ENCODE results near the gene CHMP5.

The CHMP5 gene

DNA sequence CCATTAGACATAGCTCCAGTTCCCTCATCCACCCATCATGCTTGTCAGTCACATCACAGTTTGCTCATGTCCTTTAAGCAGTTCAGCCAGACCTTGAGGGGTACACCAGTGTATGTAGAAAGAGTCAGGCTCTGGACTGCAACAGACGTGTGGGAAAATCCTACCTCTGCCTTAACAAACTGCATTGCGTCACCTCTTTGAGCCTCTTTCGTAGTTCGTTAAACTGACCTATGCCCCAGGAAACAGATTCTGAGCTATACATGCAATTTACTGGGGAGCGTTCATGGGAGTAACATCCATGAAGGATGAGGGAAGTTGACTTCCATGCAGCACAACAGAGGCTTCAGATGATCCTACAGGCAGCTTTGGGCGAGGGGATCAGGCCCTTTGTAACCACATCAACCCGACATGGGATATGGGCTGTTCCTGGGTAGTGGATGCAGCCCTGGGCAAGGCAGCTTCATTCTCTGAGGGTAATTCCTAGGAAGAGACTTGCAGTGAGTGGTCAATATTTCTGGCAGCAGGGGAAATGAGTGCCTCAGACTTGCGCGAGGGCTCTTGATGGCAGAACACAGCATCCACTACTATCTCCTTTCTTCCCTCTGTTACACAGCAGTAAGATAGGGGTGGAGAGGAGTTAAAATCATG lies 20.6 kb upstream of the CHMP5 start:
- DNase-seq = no peak

DNA sequence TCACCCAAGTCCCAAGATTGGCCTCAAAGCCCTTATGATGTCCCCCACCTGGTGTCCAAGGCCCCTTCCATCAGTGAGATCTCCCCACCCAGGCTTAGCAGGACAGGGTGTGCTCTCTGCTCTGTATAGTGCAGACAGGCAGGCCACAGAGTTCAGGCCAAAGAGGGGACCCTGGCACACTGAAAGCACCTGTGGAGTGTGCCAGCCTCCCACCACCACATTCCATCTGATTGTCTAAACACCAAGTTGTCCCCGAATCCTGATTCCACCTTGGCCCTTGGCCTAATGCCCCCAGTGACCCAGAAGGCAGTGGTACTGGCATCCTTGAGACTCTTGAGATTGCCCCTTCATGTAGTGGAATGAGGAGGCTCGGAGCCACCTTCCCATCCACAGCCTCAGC lies 19.5 kb upstream of the CHMP5 start:
- DNase-seq = no peak

- no peak for DNase-seq
These were observed 18.5 kb upstream of the CHMP5 start for GRCh38 chr9:33246269-33246860.

GRCh38 chr9:33248606-33249005 lies 16.2 kb upstream of the CHMP5 start:
- DNase-seq = no peak

DNA sequence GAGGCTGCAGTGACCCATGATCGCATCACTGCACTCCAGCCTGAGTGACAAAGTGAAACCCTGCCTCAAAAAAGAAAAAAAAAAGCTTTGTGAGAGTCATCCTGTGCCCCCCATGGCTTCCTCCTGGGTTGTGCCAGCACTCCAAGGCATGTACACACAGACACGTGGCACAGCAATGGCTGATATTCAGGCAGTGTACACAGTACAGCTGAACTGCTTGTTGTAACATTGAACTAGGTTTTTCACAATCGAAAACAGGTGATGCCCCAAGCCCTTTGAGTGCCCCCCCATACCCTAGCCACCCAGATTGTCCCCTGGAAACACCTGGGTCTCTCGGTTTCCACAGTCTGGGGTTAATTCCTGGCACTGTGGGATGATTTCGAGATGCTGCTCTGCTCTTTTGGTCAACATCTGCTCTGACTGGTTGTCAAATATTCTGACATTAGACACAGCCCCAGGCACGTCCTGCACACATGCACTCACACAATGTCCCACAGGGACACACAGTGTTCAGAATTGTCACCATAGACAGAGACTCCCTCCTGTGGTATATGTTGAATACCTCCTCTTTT lies 15.7 kb upstream of the CHMP5 start:
- DNase-seq = no peak

DNA sequence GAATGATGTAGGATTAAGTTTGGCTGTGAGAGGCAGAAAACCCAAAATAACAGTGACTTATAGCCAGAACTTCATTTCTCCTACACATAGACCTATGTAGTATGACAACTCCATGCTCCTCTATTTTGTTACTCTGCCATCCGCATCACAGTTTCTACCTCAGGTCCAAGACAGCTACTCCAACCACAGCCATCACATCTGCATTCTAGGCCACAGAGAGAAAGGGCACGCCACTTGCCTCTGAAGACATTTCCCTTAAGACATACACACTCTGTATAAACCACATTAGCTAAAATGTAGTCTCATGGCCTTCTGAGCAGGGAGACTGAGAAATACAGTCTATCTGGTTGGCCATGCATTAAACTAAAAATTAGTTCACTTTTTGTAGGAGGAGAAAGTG lies 14.9 kb upstream of the CHMP5 start:
- no peak for DNase-seq

DNA sequence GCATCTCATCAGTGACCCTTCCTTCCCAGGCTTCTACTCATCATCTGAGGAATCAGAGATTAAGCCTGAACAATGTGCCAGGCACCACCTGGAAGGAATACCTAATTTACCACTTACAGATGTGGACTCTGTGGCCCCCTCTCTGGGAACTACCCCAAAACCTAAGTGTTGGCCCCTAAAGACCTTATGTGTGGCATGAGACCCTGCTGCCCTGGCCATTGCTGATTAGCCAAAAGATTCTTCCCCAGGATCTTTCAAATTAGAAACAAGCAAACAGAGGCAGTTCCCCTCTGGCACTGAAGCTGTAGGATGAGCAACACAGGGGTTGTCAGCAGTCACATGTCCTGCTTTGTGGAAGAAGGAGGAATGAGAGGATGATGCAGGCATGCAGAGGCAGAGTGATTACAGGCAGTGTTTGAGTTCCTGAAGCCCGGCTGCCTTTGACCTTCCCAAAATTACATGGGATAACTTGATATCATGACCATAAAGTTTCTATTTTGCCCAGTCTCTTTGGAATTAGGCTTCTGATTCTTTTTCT lies 14.3 kb upstream of the CHMP5 start:
- DNase-seq = no peak

DNA sequence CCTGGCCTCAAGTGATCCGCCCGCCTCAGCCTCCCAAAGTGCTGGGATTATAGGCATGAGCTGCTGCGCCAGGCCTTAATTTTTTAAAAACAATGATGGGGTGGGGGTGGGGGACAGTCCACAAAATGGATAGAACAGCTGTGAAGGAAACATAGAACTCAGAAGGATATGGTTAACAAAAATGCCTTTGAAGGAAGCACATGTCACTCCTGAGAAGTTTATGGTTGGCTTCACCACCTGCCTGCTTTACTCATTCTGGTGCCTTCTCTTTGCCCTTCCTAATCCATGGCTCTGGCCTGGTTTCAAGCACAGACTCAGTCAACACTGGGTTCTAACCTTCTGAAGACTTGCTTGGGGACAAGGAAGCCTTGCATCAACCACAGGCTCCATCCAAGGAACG lies 10.6 kb upstream of the CHMP5 start:
- DNase-seq = no peak

- DNase-seq = no peak
These were observed 9.8 kb upstream of the CHMP5 start for GRCh38 chr9:33255014-33255413.

- DNase-seq = no peak
These were observed 9.4 kb upstream of the CHMP5 start for GRCh38 chr9:33255471-33255870.

DNA sequence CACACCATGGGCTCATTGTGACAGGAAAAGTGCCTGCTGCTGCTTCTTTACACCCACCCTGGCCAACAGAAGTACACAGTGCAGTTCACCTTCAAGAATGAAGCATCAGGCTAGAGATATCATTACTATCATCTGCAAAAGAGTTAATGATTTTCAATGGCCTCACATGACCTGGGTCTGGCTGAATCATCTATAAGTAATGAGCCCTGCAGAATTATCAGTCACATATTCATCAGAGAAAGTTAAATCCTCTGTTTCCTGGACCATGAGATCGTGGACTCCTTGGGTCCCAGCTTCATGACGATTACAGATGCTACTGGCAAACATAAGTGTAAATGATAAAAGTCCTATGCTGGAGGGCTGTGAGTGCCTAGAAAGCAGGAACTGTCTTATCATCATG lies 8.6 kb upstream of the CHMP5 start:
- DNase-seq = no peak

GRCh38 chr9:33257276-33257675 lies 7.6 kb upstream of the CHMP5 start:
- DNase-seq = no peak

- DNase-seq = no peak
These were observed 4.5 kb upstream of the CHMP5 start for GRCh38 chr9:33260372-33260771.

GRCh38 chr9:33263131-33264002 lies 1.5 kb upstream of the CHMP5 start:
- DNase-seq = peak; percentile 42

GRCh38 chr9:33264003-33264472 lies 811 bp upstream of the CHMP5 start:
- DNase-seq = peak; percentile 63

- no peak for DNase-seq
These were observed 489 bp downstream of the CHMP5 start for GRCh38 chr9:33265211-33265865.

GRCh38 chr9:33267151-33267767 lies 2.4 kb downstream of the CHMP5 start:
- DNase-seq = no peak

DNA sequence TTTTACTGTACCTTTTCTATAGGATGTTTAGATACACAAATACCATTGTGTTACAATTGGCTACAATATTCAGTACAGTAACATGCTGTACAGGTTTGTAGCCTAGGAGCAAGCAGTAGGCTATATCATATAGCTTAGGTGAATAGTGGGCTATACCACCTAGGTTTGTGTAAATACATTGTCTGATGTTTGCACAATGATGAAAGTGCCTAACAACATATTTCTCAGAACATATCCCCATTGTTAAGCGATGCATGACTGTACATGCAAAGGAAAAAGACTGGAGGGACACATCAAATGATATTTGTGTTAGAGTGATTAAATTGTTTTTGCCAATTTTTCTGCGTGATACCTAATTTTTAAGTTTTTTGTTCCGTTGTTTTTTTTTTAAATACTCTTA lies 5.3 kb downstream of the CHMP5 start:
- DNase-seq = no peak

- DNase-seq = no peak
These were observed 7.2 kb downstream of the CHMP5 start for GRCh38 chr9:33272061-33272460.

DNA sequence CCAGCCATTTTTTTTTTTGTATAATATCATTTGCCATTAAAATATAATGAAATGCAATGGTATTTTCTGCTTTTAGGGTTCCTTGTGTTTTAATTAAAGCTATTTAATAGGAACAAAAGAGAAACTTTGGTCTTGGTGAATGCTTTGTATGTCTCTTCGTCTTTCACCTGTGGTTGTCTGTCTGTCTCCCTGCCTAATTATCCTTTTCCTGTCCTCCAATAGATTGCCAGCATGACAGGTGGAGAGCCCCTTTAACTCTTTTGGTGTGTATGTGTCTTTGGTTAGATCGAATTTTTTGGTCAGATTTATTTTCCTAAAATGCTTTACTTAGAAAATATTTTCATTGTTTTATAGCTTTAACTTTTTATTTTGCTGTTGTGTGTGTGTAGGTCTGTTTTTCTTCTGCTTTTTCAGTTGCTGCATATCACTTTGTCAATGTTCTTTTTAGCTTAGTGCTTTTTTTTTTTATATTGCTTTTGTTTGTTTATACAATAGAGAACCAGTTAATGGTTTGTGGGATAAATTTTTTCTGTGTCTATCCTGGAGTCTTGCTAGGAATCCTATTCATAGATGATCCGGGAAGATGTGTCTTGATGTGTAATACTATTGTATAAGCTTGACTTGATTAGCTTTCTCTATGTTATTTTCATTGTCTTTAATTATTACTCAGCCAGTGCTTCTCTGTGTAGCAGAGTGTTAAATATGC lies 8.6 kb downstream of the CHMP5 start:
- DNase-seq = no peak

DNA sequence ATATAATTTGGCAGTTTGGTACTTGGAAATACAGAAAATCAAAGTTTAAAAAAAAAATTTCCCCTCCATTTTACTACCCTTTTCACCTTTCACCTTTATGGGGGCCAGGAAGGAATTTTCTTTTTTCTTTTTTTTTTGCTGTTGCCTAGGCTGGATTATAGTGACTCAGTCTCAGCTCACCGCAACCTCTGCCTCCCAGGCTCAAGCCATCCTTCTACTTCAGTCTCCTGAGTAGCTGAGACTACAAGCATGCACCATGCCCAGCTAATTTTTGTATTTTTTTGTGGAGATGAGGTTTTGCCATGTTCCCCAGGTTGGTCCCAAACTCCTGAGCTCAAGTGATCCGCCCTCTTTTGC lies 9.1 kb downstream of the CHMP5 start:
- no peak for DNase-seq

DNA sequence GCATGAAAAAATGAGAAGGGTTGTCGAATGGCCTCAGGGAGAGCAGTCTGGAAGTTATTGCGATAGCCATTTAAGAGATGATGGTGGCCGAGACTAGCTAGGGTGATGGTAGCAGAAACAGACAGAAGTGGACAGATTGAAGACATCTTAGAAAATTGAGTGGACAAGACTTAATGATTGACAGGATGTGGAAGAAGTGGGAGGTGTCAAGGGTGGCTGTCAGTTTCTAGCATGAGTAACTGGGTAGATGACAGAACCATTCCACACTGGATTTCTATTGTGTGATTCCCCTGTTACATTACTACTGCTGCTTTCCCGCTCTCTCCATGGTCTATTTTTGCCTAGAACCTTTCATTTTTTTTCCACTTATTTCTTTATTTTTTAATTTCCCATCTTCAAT lies 12.6 kb downstream of the CHMP5 start:
- DNase-seq = no peak

Measured in NCI-H146 (cell line).